Stimulated activated CD8-positive, alpha-beta memory T cell treated with anti-CD3 and anti-CD28 coated beads, Interleukin-7, amount 100 ng/mL, for 1 hour (primary cell): ENCODE results near the gene PCK1.

Experiments
- DNase-seq, 2 donors: peaks; one replicate each; pipeline ENCODE4 v3.0.0-alpha.2; 2020; ENCODE audit warnings: low read depth in 2 of 2

The PCK1 gene

DNA sequence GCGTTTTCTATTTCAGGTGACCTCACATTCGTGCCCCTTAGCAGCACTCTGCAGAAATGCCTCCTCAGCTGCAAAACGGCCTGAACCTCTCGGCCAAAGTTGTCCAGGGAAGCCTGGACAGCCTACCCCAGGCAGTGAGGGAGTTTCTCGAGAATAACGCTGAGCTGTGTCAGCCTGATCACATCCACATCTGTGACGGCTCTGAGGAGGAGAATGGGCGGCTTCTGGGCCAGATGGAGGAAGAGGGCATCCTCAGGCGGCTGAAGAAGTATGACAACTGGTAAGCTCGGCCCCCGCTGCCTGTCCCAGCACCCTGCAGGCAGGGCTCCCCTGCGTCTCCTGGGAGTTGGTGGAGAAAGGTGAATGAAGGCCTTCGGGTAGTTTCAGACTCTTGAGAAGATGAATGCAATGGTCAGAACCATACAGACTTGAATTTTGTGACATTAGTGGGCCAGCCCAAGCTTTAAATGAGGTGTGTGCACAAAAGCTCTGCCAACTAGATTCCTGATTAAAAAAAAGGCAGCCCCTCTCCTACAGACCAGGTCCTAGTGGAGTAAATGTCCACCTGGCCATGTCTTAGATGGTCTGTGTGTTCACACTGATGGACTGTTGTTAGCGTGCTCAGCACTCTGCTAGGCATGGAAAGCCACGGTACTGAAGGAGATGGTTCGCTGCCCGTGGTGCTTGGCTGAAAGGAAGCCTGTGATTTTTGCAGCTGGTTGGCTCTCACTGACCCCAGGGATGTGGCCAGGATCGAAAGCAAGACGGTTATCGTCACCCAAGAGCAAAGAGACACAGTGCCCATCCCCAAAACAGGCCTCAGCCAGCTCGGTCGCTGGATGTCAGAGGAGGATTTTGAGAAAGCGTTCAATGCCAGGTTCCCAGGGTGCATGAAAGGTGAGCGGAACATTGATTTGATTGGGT, 708 bp downstream of the PCK1 start:
- DNase-seq: no peak

DNA sequence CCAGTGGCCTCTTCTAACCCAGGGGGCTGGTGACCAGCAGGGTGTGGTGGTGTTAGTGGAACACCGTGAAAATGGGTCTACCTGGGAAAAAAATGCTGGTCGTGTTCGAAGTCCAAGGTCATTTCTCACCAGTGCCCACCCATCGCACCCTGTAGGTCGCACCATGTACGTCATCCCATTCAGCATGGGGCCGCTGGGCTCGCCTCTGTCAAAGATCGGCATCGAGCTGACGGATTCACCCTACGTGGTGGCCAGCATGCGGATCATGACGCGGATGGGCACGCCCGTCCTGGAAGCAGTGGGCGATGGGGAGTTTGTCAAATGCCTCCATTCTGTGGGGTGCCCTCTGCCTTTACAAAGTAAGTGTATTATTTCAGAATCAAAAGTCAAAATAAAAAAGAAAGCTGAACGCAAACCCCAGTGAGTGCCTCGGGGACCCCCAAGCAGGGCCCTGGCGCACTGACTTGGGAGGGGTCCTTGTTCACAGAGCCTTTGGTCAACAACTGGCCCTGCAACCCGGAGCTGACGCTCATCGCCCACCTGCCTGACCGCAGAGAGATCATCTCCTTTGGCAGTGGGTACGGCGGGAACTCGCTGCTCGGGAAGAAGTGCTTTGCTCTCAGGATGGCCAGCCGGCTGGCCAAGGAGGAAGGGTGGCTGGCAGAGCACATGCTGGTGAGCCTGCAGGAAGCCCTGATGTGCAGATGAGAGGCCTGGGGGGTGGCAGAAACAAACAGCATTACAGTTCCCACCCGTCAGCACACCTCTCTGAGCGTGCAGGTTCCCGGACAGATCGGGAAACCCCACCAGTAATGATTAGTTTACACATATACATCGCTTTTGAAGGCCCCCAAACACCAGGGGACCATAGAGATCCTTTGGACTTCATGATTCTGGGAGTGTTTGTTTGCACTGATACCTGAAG, 1.9 kb downstream of the PCK1 start:
- DNase-seq: no peak

GRCh38 chr20:57563522-57563921, 2.6 kb downstream of the PCK1 start:
- DNase-seq: no peak

GRCh38 chr20:57564180-57564802, 3.4 kb downstream of the PCK1 start:
- DNase-seq: no peak

DNA sequence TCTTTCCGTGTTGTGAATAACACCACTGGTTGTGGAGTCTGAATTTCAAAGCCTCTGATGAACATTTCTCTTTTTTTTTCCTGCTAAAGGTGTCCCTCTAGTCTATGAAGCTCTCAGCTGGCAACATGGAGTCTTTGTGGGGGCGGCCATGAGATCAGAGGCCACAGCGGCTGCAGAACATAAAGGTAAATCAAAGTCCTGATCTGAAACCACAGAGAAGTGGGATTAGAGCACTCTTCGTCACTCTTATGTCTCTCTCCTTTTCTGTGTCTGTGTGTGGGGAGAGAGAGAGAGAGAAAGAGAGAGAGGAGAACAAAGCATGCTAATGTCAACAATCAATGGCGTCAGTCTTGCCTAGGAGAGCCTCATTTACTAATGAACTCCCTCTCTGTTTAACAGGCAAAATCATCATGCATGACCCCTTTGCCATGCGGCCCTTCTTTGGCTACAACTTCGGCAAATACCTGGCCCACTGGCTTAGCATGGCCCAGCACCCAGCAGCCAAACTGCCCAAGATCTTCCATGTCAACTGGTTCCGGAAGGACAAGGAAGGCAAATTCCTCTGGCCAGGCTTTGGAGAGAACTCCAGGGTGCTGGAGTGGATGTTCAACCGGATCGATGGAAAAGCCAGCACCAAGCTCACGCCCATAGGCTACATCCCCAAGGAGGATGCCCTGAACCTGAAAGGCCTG, 4.2 kb downstream of the PCK1 start:
- no peak for DNase-seq

- DNase-seq: no peak
Observed at GRCh38 chr20:57566399-57566798, 5.5 kb downstream of the PCK1 start.

DNA sequence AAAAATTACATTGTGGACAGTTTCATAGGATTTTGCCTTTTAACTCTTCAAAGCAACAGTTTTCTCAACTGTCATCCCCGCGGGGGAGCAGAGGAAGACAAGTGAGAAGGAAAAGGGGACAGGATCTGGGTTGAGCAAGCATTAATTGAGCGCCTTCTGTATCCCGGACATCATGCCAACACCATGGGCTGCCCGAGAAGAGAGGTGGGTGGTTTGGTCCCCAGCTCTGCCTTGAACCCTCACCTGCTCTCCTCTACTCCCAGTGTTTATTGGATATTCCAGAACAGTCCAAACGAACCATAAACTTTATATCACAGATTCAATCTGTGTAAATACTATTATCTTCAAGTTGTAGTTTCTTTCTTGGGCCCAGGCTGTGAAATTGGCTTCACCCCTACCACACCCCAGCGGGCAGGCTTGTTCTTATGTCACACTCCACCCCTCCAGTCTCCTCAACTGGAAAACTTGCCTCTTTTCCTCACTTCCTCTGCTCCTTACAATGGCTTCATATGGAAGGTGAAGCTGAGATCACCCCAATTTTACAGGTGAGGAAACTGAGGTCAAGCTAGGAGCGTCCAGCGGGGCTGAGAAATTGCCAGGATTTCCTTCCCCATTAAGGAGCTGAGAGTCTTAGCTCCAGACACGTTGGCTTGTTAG, 6.0 kb downstream of the PCK1 start:
- no peak for DNase-seq

DNA sequence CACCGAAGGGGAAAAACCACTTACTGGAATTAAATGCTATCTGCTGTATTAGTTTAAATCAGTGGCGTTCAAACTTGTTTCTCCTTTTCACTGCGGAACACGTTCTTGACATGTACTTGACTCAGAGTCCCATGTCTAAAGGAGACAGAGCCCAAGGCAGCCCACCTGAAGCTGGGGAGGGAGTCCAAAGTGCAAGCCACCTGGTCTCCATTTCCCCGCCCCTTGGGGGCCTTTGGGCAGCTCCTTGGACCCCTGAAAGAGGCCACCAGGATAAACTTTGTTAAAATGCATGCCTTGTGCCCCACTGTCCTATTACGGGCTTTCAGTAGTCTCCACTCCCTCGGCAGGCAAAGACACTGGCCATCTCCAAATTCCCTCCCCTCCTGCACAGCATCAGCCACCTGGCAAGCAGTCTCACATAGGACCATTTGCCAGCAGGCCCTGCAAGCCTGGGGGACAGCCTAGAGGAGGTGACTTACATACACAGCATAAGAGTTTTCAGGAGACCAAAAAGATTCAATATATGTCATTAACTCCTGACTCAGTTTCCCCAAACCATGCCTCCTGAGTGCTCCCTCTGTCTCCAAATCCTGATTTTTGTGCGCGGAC, 6.7 kb downstream of the PCK1 start:
- no peak for DNase-seq

GRCh38 chr20:57568088-57568896, 7.4 kb downstream of the PCK1 start:
- no peak for DNase-seq

DNA sequence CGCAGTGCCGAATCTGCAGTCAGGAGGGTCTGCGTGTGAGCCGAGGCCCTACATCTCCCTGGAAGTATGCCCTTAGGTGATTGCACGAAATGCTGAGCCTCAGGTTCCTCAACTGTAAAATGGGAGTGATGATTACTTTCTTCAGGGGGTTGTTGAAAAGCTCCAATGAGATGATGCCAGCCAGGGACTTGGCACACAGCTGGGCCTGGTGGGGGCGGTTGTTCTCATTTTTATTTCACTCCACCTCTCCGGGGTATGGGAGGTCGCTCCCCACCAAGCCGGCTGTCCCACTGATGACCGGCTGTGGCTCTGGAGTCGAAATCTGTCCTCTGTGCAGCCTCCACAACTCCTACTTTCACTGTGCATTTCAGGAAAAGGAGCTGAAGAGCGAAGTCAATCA, 8.1 kb downstream of the PCK1 start:
- no peak for DNase-seq

DNA sequence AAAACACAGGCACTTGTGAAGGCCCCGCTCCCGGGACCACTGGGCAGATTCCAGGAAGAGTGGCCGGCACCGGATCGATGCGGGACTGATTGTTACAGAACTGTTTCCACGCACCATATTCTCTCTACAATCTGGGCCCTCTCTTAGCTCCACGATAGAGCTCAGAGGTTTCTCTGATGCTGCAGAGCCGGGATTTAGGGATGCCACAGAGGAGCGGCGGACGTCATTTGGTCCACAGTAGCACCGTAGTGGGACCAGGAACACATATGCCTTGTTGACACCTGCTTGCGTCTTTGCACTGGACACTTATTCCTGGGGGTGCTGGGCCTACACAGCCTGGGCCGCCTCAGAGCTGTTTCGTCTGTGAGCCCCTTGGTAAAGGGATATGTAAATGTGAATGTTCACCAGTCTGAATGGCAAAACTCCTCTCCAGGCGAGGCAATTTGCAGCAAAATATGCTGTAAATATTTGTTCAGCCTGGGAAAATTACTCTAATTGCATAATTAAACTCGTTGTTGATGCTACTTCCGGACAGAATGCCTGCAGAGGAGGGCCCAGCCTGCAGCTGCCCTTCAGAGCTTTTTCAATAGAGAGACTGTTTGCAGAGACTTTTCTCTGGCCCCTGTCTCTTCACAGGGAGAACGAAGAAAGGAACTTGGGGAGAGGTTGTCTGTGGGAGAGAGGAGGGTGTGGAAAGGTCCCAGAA, 9.4 kb downstream of the PCK1 start:
- DNase-seq: no peak

DNA sequence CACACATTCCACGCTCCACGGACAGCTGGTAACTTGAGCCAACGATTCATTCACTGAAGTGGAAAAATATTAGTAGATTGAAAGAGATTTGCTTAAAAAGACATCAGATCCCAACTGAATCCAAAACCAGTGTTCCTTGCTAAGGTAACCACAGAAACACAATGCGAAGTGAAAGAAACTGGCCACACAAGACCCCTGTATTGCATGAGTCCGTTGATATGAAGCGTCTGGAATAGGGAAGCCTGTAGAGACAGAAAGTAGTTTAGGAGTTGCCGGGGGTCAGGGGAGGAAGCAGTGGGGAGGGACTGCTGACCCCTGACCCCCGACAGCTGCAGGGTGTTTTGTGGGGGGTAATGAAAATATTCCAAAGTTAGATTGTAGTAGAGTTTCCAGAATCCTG, 10.0 kb downstream of the PCK1 start:
- no peak for DNase-seq

GRCh38 chr20:57571782-57572416, 11.0 kb downstream of the PCK1 start:
- DNase-seq: no peak

DNA sequence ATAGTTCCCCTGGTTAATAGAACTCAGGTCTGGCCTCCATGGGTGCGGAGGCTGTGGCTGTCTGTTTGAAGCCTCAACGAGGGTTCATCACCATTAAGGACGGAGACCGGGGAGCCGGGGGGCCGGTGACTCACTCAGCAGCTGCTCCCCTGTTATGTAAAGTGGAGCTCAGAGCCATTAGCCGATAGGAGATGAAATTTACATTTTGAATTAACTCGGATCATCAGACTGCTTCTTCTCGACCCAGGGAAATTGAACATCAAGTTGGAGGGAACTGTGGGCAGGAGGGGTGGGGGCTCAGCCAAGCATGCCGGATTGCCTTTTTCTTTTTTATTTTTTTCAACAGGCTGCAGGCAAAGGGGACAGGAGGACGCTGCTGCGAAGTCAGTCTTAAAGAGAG, 12.3 kb downstream of the PCK1 start:
- no peak for DNase-seq

DNA sequence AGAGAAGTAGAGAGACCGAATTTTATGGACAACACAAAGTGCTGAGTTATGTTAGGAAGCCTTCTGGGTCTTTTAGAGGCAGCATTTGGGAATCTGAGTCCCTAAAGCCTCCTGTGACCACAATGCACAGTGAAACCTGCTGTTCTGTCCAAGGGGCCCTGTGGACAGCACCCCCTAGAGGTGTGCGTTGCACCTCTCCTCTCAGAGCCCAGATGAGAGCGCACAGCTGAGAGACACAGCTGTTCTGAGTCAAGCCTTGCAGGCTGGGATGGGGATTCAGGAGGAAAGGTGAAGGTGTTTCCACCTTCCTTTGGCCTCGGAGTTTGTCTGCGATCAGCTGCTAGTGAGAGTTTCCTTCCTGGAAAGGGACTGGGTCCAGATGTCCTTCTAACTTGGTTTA, 13.0 kb downstream of the PCK1 start:
- no peak for DNase-seq

- no peak for DNase-seq
Observed at GRCh38 chr20:57574954-57575353, 14.0 kb downstream of the PCK1 start.

DNA sequence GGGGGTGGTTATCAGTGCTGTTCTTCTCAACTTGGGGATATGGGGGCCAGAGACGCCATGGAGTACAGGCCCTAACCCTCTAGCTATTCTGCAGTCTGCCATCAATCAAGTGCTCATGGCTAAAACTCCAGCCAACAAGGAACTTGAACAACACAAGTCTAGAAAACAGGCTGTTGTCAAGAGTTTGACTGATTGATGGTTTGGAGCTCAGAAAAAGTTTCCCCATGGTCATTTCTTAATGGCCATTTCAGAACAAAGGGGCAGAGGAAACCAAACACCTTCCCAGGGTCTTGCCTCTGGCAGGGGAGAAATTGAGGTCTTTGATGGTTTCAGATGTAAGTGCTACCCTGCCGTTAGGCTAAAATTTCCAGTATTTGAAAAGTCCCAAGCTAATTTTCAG, 15.1 kb downstream of the PCK1 start:
- DNase-seq: no peak

GRCh38 chr20:57576617-57577550, 16.0 kb downstream of the PCK1 start:
- DNase-seq: no peak
